Brain microvascular endothelial cell (primary cell): ENCODE data around the gene TPR.

ENCODE experiments used
- DNase-seq: peaks from one replicate; pipeline ENCODE4 v3.0.0-alpha.2; 2020
- H3K27ac ChIP-seq: fragments of 250-450 bp; sonication (Bioruptor Pico); 2 replicates; pipeline ENCODE4 v1.5.1; 2020; ENCODE audit warnings: mild to moderate bottlenecking, moderate library complexity
- H3K27me3 ChIP-seq: fragments of 250-450 bp; sonication (Bioruptor Pico); replicated peaks from 2 replicates; pipeline ENCODE4 v1.5.1; 2020; ENCODE audit warnings: mild to moderate bottlenecking
- H3K36me3 ChIP-seq: fragments of 250-450 bp; sonication (Bioruptor Pico); replicated peaks from 2 replicates; pipeline ENCODE4 v1.5.1; 2020; ENCODE audit warnings: mild to moderate bottlenecking
- H3K4me3 ChIP-seq: 2 replicates; pipeline ENCODE4 v1.5.1; 2011; ENCODE audit warnings: low read depth, mild to moderate bottlenecking, control low read depth, low read length, moderate library complexity
- in situ Hi-C: cut with HindIII; loops from 2 replicates; pipeline ENCODE4 v1.10.0; 2017; ENCODE audit warnings: low sequenced_read_pairs, low pct_ligation_motif_present
- TF ChIP-seq, protein P1 (sequence below): IDR thresholded peaks from 2 replicates; pipeline ENCODE4 v1.5.1; 2011; ENCODE audit warnings: low read depth, mild to moderate bottlenecking, moderate library complexity, low read length, control low read depth, inconsistent platforms; ENCODE audit errors: missing control alignments

TPR gene

DNA sequence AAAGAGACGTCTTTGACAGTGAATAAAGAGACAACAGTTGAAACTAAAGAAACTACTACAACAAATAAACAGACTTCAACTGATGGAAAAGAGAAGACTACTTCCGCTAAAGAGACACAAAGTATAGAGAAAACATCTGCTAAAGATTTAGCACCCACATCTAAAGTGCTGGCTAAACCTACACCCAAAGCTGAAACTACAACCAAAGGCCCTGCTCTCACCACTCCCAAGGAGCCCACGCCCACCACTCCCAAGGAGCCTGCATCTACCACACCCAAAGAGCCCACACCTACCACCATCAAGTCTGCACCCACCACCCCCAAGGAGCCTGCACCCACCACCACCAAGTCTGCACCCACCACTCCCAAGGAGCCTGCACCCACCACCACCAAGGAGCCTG is 68.5 kb downstream of the TPR start:
- H3K36me3 ChIP-seq: peaks cover 3% of the 10 kb centered on the region
- no peak overlapping the region for H3K27ac ChIP-seq
- H3K4me3 ChIP-seq: no peak overlapping the region
- no peaks in the 10 kb centered on the region for H3K27me3 ChIP-seq
- TF ChIP-seq, protein P1, sequence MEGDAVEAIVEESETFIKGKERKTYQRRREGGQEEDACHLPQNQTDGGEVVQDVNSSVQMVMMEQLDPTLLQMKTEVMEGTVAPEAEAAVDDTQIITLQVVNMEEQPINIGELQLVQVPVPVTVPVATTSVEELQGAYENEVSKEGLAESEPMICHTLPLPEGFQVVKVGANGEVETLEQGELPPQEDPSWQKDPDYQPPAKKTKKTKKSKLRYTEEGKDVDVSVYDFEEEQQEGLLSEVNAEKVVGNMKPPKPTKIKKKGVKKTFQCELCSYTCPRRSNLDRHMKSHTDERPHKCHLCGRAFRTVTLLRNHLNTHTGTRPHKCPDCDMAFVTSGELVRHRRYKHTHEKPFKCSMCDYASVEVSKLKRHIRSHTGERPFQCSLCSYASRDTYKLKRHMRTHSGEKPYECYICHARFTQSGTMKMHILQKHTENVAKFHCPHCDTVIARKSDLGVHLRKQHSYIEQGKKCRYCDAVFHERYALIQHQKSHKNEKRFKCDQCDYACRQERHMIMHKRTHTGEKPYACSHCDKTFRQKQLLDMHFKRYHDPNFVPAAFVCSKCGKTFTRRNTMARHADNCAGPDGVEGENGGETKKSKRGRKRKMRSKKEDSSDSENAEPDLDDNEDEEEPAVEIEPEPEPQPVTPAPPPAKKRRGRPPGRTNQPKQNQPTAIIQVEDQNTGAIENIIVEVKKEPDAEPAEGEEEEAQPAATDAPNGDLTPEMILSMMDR: no peak
- in situ Hi-C loops: no loop called here
- no peak for DNase-seq

DNA sequence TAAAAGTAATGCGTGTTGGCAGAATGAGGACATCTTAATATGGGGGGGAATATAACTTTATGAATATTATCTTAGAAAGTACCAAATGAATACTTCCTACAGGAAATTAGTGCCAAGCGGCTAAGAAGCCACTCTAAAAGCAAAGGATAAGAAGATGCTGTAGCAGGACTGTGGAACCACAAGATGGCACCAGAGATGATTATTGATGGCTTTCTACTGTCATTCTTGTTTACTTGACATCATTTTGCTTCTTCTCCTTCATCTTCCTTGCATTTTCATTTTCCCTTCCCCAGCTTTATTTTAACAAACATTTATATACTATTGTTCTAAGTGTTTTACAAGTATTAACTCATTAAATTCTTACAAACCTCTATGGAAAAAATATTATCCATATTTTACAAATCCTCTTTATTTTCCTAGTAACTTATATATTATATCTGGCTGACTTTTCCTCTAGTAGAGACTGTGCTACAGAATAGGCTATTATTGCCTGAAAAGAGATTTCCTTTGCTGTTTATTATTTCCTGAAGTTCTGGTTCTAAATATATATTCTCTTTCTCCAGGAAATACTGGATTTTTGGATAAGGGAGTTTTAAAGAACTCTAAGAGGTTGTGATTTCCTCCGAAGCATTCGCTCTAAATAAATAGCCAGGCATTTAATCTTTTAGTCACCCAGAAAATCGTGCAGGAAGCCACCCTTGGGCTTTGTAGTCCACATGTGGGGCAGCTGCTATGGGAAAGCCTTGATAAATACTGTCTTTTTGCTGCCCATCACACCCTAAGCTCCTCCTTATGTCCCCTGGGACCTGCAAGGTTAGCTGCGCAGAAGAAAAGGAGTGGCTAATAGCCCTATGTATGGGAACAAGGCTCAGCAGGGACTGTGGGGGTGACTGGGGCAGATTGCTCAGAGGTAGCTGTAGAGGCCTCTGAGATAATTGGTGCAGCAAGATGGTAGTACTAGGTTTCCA is 69.8 kb downstream of the TPR start:
- DNase-seq: peak; percentile 38
- H3K27me3 ChIP-seq: no peaks in the 10 kb centered on the region
- in situ Hi-C loops: no loop called here
- H3K36me3 ChIP-seq: no peaks in the 10 kb centered on the region
- no peak overlapping the region for H3K27ac ChIP-seq
- H3K4me3 ChIP-seq: no peak overlapping the region
- TF ChIP-seq, protein P1: peak; percentile 73

DNA sequence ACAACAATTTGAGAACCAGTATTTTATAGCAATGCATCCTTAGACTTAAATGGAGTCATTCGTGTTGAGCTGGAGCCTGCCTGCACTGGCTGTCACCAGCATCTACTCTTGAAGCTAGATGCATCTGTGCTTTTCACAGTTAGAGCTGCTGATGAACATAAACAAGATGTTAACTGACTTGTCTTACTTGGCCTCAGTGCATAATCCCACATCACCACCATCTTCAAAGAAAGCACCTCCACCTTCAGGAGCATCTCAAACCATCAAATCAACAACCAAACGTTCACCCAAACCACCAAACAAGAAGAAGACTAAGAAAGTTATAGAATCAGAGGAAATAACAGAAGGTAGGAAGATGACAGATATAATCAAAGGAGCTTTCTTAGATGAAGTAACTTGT is 71.1 kb downstream of the TPR start:
- Histone ChIP-seq H3K27ac (no peak overlapping the region), H3K4me3 (no peak overlapping the region), H3K27me3 (no peaks in the 10 kb centered on the region), H3K36me3 (no peaks in the 10 kb centered on the region)
- TF ChIP-seq, protein P1: no peak
- DNase-seq: no peak
- in situ Hi-C loops: no loop called here

DNA sequence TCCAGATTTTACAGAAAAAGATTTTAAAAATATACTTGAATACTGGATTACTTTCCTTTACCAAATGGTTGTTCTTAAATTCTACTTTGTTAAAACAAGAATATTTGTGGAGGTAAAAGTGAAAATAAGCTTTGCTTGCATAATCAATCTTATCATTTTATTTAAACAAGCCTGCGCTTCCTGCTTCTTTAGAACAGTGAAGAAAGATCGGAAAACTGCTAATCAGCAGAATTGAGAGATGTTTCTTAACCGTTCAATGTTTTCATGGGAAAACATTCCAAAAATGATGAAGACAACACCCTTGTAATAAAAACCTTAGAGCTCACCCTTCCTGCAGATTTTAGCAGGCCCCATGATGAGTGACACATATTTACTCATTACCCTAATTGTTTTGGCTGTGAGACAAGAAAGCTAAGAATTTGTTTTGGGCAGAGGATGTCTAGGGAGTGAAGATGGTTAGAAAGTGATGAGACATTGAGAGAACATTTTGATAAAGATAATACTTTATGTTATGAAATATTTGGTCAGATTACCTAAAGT is 72.6 kb downstream of the TPR start:
- TF ChIP-seq, protein P1: no peak
- H3K27ac ChIP-seq: no peak overlapping the region
- no peak for DNase-seq
- no peaks in the 10 kb centered on the region for H3K27me3 ChIP-seq
- in situ Hi-C loops: no loop called here
- H3K36me3 ChIP-seq: no peaks in the 10 kb centered on the region
- no peak overlapping the region for H3K4me3 ChIP-seq

DNA sequence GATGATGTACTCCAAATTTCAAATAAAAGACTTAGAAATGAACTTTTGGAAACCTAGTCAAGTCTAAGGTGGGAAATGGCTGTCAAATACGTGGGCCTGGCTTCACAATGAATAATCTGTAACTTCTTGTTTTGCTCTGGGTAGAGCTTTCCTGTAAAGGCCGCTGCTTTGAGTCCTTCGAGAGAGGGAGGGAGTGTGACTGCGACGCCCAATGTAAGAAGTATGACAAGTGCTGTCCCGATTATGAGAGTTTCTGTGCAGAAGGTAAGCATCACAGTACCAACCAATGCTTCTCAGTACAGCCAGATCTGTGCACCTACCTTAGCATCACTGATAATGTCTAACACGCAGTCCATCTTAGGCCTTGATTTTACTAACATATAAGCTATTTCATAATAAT is 73.6 kb downstream of the TPR start:
- TF ChIP-seq, protein P1: no peak
- no peak overlapping the region for H3K27ac ChIP-seq
- in situ Hi-C loops: no loop called here
- no peaks in the 10 kb centered on the region for H3K36me3 ChIP-seq
- no peaks in the 10 kb centered on the region for H3K27me3 ChIP-seq
- H3K4me3 ChIP-seq: no peak overlapping the region
- no peak for DNase-seq
